OCI-LY7 (cell line): ENCODE measurements around the gene CCDC68.

ENCODE experiments used
- EZH2phosphoT487 ChIP-seq: fragments of 200-600 bp; sonication (generic); IDR thresholded peaks from 2 replicates; pipeline ENCODE4 v1.6.1; 2018; ENCODE audit warnings: low read depth, borderline replicate concordance, mild to moderate bottlenecking, mixed run types, antibody characterized with exemption, low read length, moderate library complexity, mixed read lengths
- TF ChIP-seq, protein P1 (sequence below): fragments of 200-600 bp; sonication (generic); conservative IDR thresholded peaks from 2 replicates; pipeline ENCODE4 v1.5.1; 2014; ENCODE audit warnings: mild to moderate bottlenecking, antibody characterized with exemption, low read length, moderate library complexity, mixed read lengths

DNA sequence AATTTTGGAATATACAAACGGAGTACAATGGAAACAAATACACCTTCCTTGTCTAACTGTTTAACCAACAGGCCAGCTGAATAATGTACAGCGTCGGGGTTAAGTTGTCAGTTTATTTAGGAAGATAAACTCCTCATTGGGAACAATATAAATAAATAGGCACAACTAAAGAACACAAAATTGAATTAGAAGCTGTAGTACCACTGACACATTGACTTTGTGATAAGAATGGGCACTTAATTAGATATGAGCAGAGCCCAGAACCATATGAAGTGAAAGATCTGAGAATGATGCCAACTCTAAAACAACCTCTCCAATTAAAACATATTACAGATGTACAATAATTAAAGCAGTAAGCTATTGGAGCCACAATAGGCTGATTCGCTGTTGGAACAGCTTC lies 44.4 kb downstream of the CCDC68 start:
- TF ChIP-seq, protein P1, sequence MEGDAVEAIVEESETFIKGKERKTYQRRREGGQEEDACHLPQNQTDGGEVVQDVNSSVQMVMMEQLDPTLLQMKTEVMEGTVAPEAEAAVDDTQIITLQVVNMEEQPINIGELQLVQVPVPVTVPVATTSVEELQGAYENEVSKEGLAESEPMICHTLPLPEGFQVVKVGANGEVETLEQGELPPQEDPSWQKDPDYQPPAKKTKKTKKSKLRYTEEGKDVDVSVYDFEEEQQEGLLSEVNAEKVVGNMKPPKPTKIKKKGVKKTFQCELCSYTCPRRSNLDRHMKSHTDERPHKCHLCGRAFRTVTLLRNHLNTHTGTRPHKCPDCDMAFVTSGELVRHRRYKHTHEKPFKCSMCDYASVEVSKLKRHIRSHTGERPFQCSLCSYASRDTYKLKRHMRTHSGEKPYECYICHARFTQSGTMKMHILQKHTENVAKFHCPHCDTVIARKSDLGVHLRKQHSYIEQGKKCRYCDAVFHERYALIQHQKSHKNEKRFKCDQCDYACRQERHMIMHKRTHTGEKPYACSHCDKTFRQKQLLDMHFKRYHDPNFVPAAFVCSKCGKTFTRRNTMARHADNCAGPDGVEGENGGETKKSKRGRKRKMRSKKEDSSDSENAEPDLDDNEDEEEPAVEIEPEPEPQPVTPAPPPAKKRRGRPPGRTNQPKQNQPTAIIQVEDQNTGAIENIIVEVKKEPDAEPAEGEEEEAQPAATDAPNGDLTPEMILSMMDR = no peak
- TF ChIP-seq EZH2phosphoT487 = no peak
